ENCODE measurements around the gene ID1.
A peak's percentile ranks its signal among the peaks of the same experiment; 100 is the strongest.
"Not testable (repeated sequence)": the region's sequence is repeated elsewhere in the genome, so short reads cannot be mapped to it uniquely, and the experiment has no call there.

The ID1 gene

GRCh38 chr20:31573555-31574321, 31.4 kb upstream of the ID1 start:
- H3K4me3 ChIP-seq (replicated peaks in 1 of 2; ENCODE audit: low read depth in 2 of 2, low read length in 2 of 2): peak overlapping the region; percentile 48 to 54
- no peak for TF ChIP-seq CTCF (IDR thresholded peaks at IDR 0.05; ENCODE audit: low read depth, low read length)
- no peak for DNase-seq (ENCODE audit: low read depth in 2 of 2)

DNA sequence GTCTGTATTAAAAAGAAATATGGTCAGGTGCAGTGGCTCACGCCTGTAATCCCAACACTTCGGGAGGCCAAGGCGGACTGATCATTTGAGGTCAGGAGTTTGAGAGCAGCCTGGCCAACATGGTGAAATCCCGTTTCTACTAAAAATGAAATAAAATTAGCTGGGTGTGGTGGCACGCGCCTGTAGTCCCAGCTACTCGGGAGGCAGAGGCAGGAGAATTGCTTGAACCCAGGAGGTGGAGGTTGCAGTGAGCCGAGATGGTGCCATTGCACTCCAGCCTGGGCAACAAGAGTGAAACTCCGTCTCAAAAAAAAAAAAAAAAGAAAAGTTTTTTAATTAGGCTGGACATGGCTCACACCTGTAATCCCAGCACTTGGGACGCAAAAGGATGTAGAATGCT, 30.1 kb upstream of the ID1 start:
- not testable (repeated sequence) for DNase-seq (ENCODE audit: low read depth in 2 of 2); H3K4me3 ChIP-seq (replicated peaks in 1 of 2; ENCODE audit: low read depth in 2 of 2, low read length in 2 of 2)

- no peak overlapping the region for H3K4me3 ChIP-seq (replicated peaks in 1 of 2; ENCODE audit: low read depth in 2 of 2, low read length in 2 of 2)
- no peak for TF ChIP-seq CTCF (IDR thresholded peaks at IDR 0.05; ENCODE audit: low read depth, low read length)
- no peak for DNase-seq (ENCODE audit: low read depth in 2 of 2)
Observed at GRCh38 chr20:31576751-31577150, 28.3 kb upstream of the ID1 start.

DNA sequence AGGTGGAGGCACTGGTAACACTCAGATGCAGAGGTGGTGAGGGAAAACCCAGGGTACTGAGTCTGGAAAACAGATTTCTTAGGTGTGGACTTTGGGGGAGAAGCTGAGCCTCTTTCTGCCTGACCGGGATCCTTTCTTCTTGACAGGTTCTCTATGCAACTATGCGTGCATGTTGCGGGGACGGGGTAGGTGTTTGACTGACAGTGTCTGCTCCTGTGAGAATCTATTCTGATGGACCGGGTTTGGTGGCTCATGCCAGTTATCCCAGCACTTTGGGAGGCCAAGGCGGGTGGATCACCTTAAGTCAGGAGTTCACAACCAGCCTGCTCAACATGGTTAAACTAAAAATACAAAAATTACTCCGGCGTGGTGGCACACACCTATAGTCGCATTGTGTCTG, 27.9 kb upstream of the ID1 start:
- no peak for TF ChIP-seq CTCF (IDR thresholded peaks at IDR 0.05; ENCODE audit: low read depth, low read length)
- no peak for DNase-seq (ENCODE audit: low read depth in 2 of 2)
- no peak overlapping the region for H3K4me3 ChIP-seq (replicated peaks in 1 of 2; ENCODE audit: low read depth in 2 of 2, low read length in 2 of 2)

- no peak for DNase-seq (ENCODE audit: low read depth in 2 of 2)
- TF ChIP-seq CTCF (IDR thresholded peaks at IDR 0.05; ENCODE audit: low read depth, low read length): no peak
Observed at GRCh38 chr20:31578448-31579138, 26.5 kb upstream of the ID1 start.

DNA sequence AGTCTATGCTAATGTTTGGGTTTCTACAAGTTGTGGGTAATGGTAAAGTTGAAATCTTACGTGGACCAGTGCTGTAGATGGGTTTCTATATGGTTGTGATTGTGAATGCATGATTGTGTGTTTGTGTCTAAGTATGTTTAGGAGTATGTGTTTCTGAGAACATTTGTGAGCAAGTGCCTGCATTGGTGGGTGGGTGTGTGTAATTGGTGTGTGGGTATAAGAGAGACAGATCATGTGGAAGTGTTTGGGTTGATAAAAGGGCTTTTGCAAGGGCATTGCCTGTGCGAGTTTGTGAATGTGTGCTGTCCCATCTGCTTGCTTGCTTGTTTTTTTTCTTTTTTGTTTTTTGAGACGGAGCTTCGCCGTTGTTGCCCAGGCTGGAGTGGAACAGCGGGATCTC, 25.8 kb upstream of the ID1 start:
- no peak overlapping the region for H3K4me3 ChIP-seq (replicated peaks in 1 of 2; ENCODE audit: low read depth in 2 of 2, low read length in 2 of 2)
- no peak for TF ChIP-seq CTCF (IDR thresholded peaks at IDR 0.05; ENCODE audit: low read depth, low read length)
- no peak for DNase-seq (ENCODE audit: low read depth in 2 of 2)

More at GRCh38 chr20:31578448-31579138, 26.5 kb upstream of the ID1 start:
- no peak overlapping the region for H3K4me3 ChIP-seq (replicated peaks in 1 of 2; ENCODE audit: low read depth in 2 of 2, low read length in 2 of 2)

DNA sequence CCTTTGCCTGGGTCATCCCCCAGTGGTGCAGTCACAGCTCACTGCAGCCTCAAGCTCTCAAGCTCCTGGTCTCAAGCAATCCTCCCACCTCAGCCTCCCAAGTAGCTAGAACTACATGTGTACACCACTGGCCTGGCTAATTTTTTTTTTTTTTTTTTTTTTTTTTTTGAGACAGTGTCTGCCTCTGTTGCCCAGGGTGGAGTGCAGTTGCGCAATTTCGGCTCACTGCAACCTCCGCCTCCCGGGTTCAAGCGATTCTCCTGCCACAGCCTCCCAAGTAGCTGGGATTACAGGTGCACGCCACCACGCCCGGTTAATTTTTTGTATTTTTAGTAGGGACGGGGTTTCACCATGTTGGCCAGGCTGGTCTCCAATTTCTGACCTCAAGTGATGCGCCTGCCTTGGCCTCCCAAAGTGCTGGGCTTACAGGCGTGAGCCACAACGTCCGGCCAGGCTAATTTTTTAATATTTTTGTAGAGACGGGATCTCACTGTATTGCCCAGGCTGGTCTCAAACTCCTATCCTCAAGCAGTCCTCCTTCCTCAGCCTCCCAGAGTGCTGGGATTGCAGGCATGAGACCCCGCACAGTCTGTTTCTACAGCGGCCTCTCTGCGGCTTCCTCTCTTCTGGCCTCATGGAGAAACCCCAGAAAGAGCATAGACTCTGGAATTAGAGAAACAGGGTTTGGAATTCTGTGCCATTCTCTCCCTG, 25.0 kb upstream of the ID1 start:
- H3K4me3 ChIP-seq (replicated peaks in 1 of 2; ENCODE audit: low read depth in 2 of 2, low read length in 2 of 2); DNase-seq (ENCODE audit: low read depth in 2 of 2): not testable (repeated sequence)
